NCI-H2227 (cell line): ENCODE results near the gene NUDT9.
"Not testable (repeated sequence)": the region's sequence is repeated elsewhere in the genome, so short reads cannot be mapped to it uniquely, and the experiment has no call there.

Source experiments
- DNase-seq: peaks from one replicate; lab custom pipeline; 2025; ENCODE audit not compliant: unreplicated experiment; lab: John Stamatoyannopoulos, UW

The NUDT9 gene

DNA sequence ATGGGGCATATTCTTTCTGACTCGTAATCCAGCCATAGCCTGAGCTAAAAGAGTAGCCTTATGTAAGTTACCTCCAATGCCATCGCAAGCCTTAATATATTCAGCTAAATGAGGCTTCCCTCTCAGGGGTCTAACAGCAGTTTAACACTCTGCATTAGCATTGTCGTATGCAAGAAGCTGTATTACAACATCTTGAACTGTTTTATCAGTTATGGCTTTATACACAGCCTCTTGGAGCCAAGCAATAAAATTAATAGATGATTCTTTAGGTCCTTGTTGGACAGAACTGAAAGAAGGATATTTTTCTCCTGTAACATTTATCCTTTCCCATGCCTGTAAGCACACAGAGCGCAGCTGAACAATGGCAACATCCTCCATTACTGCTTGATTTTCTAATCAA lies 15.5 kb upstream of the NUDT9 start:
- not testable (repeated sequence) for DNase-seq

DNA sequence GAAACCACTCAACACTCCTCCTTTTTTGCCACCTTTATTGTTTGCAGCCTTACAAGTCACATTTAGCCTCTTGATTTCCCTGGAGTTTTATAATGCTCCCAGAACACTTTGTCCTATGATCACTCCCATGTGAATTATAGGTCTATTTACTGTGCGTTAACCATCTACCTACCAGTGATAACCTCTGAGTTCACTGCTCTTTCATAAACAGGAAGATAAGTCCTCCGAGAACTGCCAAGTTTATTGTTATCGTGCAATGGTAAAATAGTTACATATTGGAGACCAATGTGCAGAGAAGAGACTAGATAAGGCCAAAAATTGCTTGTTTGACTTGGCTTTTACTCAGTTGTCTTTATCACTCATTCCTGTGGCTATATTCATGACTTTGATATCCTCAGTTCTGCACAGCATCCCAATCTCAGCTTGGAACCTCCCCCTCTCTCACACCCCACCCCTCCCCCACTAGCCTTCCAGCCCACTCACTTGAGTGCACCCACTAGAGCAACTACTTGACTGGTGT lies 12.9 kb upstream of the NUDT9 start:
- DNase-seq = no peak

DNA sequence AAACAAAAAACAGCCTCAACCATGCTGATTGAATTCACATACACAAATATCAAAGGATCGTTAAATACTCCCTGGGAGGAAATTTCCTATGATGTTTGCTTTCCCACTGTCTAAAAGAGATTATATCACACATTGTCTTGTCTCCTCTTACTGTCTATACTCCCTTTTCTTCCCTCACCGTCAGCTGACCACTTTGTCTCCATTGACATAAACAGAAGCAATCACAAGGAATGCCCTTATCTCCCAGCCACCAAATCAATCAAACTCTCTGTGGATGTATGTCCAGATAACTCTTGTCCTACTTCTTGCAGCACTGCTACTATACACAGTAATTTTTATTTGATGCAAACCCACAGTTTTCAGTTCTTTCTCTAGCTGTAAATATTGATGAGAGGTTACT lies 12.2 kb upstream of the NUDT9 start:
- DNase-seq = no peak

DNA sequence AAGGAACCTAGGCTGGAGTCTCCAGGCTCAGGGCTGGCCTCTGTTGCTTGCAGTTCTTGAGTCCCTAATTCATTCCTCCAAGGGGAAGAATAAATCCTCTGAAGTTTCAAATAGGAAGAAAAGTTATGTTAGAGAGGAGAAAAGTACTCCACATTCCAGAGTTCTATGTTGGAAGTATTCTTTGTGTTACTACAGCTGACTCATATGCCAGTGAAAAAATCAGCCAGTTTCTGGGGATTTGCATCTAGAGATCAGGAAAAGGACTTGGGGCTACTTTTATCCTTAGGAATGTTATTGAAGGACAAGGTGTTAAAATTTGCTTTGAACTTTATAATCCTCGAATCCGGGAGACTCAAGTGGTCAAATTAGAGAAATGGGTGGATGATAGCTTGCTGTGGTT lies 11.7 kb upstream of the NUDT9 start:
- no peak for DNase-seq

DNA sequence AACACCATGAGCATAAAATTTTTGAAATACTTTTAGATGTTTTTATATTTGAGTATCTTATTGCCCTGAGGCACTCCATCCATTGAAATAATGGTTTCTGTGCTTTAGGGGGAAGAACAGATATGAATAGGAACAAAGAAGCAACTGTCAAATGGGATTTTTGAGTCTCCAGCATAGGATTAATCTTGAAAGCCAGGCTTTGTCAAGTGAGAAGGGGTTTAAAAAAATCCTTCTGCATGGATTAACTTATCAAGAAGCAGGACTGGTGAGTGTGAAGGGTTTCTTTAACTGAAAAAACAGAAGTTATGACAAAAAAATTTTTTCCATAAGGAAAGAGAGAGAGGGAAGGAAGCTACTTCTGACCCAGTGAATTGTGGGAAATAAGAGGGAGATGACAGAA lies 7.6 kb upstream of the NUDT9 start:
- DNase-seq = no peak

DNA sequence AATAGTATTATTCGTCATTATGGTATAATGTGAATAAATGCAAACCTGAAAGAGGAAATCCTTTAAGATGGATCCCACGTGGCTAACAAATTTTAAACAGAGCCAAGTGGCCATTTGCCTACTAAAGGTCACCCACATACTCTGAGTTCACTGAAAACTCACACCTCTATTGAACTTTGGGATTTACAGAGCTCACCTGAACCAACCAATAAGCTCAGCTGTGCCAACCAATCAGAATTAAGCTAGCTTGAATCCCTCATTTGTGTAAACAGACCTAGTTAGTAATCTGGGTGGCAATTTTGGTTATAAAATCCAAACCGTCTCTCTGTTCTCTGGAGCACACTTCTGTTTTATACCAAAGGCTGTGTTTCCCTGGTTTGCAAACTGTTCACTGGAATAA lies 5.4 kb upstream of the NUDT9 start:
- no peak for DNase-seq

DNA sequence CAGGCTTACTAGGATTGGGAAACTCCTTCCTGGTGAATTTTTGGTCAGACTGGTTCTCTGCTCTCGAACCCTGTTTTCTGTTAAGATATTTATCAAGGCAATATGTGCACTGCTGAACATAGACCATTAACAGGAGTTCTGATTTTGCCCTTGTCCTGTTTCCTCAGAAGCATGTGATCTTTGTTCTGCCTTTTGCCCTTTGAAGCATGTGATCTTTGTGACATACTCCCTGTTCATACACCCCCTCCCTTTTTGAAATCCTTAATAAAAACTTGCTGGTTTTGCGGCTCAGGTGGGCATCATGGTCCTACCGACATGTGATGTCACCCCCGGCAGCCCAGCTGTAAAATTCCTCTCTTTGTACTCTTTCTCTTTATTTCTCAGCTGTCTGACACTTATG lies 4.0 kb upstream of the NUDT9 start:
- DNase-seq = not testable (repeated sequence)

DNA sequence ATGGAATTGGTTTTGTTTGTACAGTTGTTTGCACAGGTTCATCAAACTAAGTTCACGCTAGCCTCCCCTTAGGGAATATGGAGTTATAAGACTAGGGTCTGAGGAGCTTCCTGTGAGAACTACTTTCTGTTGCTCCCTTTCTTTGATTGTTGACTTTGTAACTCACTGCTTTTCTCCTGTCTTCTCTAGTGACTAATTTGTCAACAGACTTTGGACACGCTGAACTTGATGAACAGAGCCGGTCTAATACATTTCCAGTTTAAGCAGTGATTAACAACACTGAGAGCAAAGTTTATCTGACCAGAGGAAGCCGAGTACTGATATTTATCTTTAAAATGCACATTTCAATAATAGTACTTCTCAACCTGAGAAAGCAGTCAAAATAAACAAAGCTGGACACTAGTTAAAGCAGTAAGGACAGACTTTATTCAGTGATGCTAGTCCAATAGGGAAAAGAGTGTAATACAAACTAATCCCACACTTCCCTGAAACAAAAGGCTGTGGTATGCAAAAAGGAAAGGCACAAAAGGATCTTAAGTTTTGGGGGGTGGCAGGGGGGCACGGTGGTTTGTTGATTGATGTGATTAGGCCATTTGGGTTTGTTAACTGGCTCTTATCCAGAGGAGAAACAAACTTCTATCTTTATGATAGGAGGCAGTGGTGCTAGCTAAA lies 2.7 kb upstream of the NUDT9 start:
- DNase-seq = no peak

DNA sequence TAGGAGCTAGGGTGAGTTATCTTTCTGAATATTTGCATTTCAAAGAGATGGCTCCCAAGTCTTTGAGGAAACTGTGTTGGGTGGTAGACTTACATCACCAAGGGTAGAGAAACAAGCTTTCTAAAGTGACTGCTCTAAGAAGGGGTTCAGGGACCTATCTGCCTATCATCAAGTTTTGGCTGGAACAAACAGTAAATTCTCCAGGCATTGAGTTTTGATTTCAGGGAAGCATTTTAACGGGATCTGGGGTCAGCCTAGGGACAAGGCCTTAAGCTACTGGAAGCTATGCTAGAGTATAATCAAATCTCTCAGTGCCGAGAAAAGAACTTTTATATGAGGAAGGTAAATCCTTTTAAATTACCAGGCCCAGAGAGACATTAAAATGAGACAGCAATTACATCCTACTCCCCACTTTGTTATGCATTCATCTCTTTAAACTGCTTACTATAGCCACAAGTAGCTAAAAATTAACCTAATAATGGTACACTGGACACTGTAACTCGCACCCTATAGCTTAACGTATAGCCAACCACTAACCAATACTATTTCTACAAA lies 2.0 kb upstream of the NUDT9 start:
- DNase-seq = no peak

DNA sequence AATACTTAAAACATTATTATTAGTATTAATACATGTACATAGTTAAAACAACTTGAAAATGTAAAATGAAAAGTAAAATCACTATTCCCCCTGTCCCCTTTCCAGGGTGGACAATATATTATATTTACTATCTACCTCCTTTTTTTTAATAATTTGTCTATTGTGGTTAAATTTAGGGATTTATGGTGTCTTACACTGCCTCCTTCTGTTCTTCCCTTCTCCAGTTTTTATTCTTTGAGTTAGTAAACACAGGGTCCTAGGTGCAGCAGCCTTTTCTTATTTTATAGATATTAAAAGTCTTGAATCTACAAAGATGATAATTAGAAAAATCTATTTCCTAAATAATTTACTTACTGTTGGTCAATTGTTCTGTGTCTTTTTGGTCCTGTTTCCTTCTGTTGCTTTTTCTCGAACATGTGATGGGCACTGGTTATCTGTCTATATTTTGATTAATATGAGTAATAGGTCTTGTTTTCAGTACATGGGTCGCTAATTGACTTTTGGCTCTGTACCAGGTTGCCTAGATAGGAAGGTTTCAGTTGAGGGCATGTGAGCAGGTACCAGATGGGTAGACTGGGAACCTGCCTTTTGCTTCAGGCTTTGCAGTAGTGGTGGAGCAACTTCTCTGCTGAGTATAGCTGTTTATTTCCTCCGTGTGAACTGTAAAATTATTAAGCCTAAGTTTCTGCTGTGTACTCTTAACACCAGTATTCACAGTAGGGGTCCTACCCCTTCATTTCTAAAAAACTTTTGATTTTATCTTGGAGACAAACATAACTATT lies 1.1 kb downstream of the NUDT9 start:
- no peak for DNase-seq

DNA sequence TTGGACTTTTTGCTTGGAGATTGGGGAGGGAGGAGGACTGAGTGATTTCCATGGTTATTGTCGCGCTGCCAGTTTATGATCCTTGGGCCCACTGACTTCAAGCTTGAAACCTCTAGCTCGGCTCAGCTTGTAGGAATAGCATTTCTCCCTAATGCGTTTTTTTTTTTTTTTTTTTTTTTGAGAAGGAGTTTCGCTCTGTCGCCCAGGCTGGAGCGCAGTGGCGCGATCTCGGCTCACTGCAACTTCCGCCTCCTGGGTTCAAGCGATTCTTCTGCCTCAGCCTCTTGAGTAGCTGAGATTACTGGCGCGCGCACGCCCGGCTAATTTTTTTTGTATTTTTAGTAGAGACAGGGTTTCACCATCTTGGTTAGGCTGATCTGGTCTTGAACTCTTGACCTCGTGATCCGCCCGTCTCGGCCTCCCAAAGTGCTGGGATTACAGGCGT lies 1.7 kb downstream of the NUDT9 start:
- not testable (repeated sequence) for DNase-seq

DNA sequence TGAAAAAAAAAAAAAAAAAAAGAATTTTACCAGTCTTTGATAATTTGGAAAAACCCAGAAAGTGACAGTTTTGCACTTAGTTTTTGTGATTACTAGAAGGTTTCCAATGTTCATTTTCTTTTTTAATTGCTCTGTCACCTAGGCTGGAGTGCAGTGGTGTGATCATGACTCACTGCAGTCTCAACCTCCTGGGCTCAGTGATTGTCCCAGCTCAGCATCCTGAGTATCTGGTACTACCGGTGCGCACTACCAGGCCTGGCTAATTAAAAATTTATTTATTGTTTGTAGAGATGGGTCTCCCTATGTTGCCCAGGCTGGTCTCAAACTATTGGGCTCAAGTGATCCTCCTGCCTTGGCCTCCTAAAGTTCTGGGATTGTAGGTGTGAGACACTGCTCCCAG lies 3.3 kb downstream of the NUDT9 start:
- DNase-seq = no peak

DNA sequence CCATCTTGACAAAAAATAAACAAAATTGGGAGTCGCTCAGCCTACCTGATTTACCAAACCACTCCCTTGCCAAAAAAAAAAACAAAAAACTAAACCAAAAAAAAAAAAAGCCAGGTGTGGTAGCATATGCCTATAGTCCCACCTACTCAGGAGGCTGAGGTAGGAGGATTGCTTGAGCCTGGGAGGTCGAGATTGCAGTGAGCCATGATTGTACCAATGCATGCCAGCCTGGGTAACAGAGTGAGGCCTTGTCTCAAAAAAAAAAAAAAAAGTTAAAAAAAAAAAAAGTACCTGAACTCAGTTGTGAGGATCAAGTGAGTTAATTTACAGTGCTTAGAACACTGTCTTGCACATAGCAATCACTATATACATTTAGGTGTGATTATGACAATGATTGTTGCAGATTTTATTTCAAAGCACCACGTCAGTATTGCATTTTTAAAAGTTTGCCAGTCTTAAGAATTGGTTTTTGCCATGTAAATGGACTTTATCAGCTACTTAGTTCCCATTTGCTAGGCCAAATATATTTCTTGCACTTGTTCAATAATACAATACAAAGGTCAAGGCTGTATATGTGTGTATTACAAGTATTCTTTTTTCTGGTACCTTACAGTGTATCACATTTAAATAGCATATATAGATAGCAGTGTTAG lies 4.6 kb downstream of the NUDT9 start:
- no peak for DNase-seq

DNA sequence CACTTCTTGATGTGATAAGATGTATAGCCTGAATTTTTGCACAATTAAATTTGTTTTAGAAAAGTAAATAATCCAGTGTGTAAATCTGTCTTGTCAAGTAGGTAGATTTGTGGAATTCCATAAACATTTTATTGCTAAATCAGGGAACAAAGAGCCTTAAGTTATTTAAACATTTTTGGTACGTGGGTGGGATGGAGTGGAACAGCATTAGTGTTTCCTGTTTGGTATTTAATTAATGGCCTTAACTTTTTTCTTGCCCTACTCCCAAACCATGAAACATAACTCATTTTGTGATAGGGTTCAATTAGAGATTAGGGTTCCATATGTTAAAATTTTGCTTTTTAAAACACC lies 5.1 kb downstream of the NUDT9 start:
- DNase-seq = no peak

DNA sequence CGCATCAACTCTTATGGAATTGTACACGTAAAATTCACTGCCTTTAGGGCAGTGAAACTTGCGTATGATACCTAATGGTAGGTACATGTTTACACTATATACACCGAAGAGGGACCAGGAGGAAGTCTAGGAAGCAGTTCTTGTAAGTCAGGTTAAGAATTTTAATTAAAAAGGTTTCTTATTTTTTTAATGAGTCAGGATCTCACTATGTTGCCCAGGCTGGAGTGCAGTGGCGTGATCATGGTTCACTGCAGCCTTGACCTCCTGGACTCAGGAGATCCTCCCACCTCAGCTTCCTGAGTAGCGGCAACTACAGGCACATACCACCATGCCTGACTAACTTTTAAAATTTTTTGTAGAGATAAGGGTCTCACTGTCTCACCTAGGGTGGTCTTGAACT lies 6.6 kb downstream of the NUDT9 start:
- DNase-seq = no peak

DNA sequence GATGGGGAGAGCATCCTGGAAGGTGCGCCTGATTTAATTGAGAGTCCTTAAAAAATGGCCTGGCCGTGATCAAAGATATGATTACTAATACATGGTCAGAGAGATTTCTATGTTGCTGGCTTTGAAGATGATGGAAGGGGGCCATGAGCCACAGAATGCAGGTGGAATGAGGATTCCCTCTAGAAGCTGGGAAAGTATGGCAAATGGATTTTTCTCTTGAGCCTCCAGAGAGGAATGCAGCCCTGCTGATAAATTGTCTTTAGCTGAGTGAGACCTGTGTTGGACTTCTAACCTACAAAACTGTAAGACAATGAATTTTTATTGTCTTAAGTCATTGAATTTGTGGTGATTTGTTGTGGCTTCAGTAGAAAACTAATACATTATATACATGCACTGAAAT lies 7.7 kb downstream of the NUDT9 start:
- no peak for DNase-seq

DNA sequence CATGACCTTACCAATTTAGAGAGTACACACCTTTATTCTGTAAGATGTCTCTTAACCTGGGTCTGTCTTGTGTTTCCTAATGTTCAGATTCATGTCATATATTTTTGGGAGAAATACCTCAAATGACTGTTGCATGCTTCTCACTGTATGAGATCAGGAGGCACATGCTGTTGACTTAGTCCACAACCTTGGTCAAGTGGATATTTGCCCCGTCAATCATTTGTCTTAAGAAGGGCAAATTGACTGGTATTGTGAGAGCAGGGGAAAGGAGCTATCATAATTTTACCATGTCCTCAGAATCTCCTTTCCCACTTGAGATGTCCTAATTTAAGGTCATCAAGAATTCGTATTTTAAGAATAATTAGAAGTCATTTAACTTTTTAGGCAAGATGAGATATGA lies 11.0 kb downstream of the NUDT9 start:
- DNase-seq = no peak

DNA sequence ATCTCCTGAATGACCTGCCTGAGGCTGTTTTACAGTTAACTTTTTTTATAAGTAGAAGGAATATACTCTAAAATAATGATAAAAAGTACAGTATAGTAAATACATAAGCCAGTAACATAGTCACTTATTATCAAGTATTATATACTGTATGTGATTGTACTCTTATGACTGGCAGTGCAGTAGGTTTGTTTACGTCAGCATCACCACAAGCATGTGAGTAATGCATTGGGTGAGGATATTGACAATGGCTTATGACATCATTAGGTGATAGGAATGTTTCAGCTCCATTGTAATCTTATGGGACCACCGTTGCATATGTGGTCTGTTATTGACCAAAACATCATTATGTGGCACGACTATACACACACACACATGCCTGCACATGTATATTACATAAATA lies 20.5 kb downstream of the NUDT9 start:
- DNase-seq = no peak

DNA sequence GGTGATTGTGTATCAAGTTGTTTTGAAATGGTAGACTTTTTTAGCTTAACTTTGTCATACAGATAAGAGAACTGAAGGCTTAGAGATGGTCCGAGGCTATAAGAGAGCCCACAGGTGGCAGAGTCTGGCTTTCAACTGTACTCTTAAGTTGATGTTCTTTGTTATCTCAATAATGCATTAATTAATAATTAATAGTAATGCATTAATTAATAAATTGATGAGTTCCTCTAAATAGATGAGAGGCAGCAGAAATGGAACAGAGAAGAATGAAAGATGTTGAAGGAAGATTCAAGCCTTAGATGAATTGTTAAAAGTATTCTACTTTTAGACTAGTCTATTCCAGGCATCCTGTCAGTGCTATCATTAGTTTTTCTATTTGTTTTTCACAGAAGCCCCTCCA lies 22.4 kb downstream of the NUDT9 start:
- DNase-seq = no peak

DNA sequence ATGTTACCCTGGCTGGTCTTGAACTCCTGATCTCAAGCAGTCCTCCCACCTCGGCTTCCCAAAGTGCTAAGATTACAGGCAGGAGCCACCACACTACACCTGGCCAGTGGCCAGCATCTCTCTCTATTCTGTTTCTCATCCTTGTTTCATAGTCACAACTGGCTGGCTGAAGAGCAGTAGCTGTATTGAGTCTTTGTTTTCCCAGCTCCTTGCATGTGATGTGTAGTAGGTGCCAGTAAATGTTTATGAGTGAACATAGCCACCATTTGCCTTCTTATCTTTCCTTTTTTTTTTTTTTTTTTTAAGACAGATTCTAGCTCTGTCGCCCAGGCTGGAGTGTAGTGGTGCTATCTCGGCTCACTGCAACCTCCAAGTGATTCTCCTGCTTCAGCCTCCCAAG lies 23.6 kb downstream of the NUDT9 start:
- DNase-seq = no peak

DNA sequence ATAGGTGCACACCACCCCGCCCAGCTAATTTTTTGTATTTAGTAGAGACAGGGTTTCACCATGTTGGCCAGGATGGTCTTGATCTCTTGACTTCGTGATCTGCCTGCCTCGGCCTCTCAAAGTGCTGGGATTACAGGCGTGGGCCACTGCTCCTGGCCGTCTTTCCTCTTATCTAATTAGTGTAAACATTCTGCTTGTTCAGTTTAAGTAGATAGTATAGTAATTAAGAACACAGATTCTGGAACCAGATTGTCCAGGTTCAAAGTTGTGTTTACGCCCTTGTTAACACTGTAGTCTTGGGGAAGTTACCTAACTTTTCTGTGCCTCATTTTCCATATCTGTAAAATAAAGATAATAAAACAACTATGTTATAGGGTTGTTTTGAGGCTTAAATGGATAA lies 24.0 kb downstream of the NUDT9 start:
- DNase-seq = not testable (repeated sequence)

DNA sequence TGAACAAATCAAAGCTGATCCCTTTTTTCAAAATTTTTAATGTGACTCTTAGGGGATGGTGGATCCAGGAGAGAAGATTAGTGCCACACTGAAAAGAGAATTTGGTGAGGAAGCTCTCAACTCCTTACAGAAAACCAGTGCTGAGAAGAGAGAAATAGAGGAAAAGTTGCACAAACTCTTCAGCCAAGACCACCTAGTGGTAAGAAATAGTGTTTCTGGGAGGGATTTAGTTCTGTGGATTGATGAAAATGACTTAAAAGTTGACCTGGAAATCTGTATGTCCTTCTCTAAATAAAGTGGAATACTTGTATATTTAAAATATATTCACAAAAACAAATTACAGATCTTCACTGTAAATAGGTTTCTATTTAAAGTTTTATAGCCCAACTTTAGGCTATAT lies 29.2 kb downstream of the NUDT9 start:
- no peak for DNase-seq
